Lower lobe of right lung (tissue), 2 donors: Measurements from ENCODE around the gene SCAI. TPM values are rescaled to one million over a fixed set of nuclear protein-coding genes. Genes with fewer than 3 reads are reported as not detected.
"Not testable (repeated sequence)": the region's sequence is repeated elsewhere in the genome, so short reads cannot be mapped to it uniquely, and the experiment has no call there.

Source experiments
- ATAC-seq, 2 donors: fragments of 200-7000 bp; cut with Tn5 transposase; one replicate each; pipeline ENCODE4 v1.9.1; 2020 to 2022; ENCODE audit warnings: mild to moderate bottlenecking in 2 of 2, moderate library complexity in 2 of 2
- DNase-seq: peaks from one replicate; pipeline ENCODE4 v3.0.0-alpha.2; 2020
- H3K27ac ChIP-seq: fragments of 200-600 bp; one replicate; pipeline ENCODE4 v1.8.0; 2022
- H3K27me3 ChIP-seq: fragments of 200-600 bp; one replicate; pipeline ENCODE4 v1.8.0; 2022; ENCODE audit warnings: low read depth
- H3K36me3 ChIP-seq: fragments of 200-600 bp; one replicate; pipeline ENCODE4 v1.8.0; 2022; ENCODE audit warnings: mild to moderate bottlenecking
- H3K4me1 ChIP-seq: fragments of 200-600 bp; one replicate; pipeline ENCODE4 v1.8.0; 2022
- H3K4me3 ChIP-seq: fragments of 200-600 bp; one replicate; pipeline ENCODE4 v1.8.0; 2022; ENCODE audit warnings: mild to moderate bottlenecking
- H3K9me3 ChIP-seq: fragments of 200-600 bp; one replicate; pipeline ENCODE4 v1.8.0; 2022
- intact Hi-C: fragments of 100-400 bp; cut with DNase I; formaldehyde crosslinking; loops from one replicate; pipeline ENCODE4 v1.11.0; 2022
- total RNA-seq: library from RNA; stranded (reverse); fragmentation: NEBNext Ultra II Directional; extraction: Animal tissue kit (Norgen Biotek cat#: 25700); gene quantifications from one replicate; pipeline ENCODE4 v1.2.1, GENCODE V29; 2021
- TF ChIP-seq, protein P1 (sequence below): fragments of 200-600 bp; IDR thresholded peaks from one replicate; pipeline ENCODE4 v1.8.0; 2022; ENCODE audit warnings: antibody characterized with exemption, mild to moderate bottlenecking
- donor health status: DM: no; HTN: yes; CAD: no; lungs with severe emphysema.

SCAI gene
- total RNA-seq, 1 donor from 2014 or later: 22.3 TPM

DNA sequence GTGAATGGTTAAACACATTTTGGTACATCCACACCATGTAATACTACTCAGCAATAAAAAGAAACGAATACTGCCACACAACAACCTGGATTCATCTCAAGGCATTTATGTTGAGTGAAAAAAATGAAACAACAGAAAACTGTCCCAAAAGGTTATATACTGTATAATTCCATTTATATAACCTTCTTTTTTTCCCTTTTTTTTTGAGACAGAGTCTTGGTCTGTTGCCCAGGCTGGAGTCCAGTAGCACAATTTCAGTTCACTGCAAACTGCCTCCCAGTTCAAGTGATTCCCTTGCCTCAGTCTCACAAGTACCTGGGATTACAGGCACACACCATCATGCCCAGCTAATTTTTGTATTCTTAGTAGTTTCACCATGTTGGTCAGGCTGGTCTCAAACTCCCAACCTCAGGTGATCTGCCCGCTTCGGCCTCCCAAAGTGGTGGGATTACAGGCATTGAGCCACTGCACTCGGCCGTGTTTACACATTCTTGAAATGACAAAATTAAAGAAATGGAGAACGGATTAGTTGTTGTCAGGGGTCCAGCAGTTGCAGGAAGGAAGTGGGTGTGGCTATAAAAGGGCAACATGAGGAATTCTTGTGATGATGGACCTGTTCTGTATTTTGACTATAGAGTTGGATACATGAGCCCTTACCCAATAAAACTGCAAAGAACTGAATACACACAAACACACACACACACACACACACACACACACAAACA lies 28.9 kb upstream of the SCAI start:
- Histone ChIP-seq H3K4me3 (no peak overlapping the region), H3K27me3 (no peaks in the 10 kb centered on the region), H3K9me3 (no peaks in the 10 kb centered on the region), H3K27ac (no peak overlapping the region), H3K36me3 (peaks cover 32% of the 10 kb centered on the region), H3K4me1 (peaks cover 22% of the 10 kb centered on the region)
- TF ChIP-seq, protein P1, sequence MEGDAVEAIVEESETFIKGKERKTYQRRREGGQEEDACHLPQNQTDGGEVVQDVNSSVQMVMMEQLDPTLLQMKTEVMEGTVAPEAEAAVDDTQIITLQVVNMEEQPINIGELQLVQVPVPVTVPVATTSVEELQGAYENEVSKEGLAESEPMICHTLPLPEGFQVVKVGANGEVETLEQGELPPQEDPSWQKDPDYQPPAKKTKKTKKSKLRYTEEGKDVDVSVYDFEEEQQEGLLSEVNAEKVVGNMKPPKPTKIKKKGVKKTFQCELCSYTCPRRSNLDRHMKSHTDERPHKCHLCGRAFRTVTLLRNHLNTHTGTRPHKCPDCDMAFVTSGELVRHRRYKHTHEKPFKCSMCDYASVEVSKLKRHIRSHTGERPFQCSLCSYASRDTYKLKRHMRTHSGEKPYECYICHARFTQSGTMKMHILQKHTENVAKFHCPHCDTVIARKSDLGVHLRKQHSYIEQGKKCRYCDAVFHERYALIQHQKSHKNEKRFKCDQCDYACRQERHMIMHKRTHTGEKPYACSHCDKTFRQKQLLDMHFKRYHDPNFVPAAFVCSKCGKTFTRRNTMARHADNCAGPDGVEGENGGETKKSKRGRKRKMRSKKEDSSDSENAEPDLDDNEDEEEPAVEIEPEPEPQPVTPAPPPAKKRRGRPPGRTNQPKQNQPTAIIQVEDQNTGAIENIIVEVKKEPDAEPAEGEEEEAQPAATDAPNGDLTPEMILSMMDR: no peak
- intact Hi-C loops: no loop called here
- ATAC-seq (peak in 1 of 2 donors; percentile 18), DNase-seq (no peak)

DNA sequence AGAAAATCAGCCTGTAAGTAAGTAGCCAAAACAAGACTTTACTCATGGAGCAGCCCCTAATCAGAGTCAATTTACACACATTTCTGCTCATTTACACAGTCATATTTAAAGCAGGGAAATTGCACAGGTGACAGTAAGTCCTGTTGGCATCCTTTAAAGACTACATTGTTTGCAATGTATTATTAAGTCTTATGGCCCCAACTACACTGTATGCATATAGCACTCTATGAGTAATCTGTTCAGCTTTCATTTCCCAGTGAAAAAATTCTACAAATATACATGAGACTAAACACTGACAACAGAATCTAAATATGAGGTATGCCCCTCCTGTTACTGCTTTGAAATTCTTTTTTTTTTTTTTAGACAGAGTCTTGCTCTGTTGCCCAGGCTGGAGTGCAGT lies 26.6 kb upstream of the SCAI start:
- DNase-seq (no peak), ATAC-seq (no peak)
- Histone ChIP-seq H3K36me3 (peaks cover 29% of the 10 kb centered on the region), H3K27ac (no peak overlapping the region), H3K27me3 (no peaks in the 10 kb centered on the region), H3K9me3 (no peaks in the 10 kb centered on the region), H3K4me1 (peaks cover 21% of the 10 kb centered on the region), H3K4me3 (no peak overlapping the region)
- TF ChIP-seq, protein P1: no peak
- intact Hi-C loops: no loop called here

DNA sequence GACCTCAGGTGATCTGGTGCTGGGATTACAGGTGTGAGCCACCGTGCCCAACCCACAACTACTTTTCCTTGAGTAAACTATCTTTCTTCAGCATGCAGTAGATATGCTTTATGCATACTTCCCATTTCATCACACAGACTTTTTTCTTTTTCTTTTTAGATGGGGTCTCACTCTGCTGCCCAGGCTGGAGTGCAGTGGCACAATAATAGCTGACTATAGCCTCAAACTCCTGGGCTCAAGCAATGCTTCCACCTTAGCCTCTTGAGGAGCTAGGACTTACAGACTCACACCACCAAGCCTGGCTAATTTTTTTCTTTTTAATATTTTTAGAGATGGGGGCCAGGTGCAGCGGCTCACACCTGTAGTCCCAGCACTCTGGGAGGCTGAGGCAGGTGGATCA lies 23.4 kb upstream of the SCAI start:
- intact Hi-C loops: no loop called here
- Histone ChIP-seq H3K27ac (no peak overlapping the region), H3K36me3 (peaks cover 33% of the 10 kb centered on the region), H3K27me3 (no peaks in the 10 kb centered on the region), H3K9me3 (no peaks in the 10 kb centered on the region), H3K4me1 (peaks cover 7% of the 10 kb centered on the region), H3K4me3 (no peak overlapping the region)
- DNase-seq (no peak), ATAC-seq (no peak)
- TF ChIP-seq, protein P1: no peak

DNA sequence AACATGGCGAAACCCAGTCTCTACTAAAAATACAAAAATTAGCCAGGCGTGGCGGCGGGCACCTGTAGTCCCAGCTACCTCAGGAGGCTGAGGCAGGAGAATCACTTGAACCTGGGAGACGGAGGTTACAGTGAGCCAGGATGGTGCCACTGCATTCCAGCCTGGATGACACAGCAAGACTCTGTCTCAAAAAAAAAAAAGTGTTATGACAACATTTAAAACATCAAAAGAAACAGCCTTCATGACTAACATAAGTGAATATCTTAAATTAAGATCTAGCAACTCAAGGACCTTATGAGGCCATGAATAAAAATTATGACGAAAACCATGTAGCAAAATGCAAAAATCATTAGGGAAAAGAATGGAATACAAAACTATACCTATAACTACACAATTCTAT lies 19.6 kb upstream of the SCAI start:
- H3K27me3 ChIP-seq, ATAC-seq, DNase-seq, H3K9me3 ChIP-seq, H3K27ac ChIP-seq, H3K4me3 ChIP-seq, intact Hi-C loops: not testable (repeated sequence)
- peaks cover 20% of the 10 kb centered on the region for H3K4me1 ChIP-seq
- peaks cover 12% of the 10 kb centered on the region for H3K36me3 ChIP-seq

DNA sequence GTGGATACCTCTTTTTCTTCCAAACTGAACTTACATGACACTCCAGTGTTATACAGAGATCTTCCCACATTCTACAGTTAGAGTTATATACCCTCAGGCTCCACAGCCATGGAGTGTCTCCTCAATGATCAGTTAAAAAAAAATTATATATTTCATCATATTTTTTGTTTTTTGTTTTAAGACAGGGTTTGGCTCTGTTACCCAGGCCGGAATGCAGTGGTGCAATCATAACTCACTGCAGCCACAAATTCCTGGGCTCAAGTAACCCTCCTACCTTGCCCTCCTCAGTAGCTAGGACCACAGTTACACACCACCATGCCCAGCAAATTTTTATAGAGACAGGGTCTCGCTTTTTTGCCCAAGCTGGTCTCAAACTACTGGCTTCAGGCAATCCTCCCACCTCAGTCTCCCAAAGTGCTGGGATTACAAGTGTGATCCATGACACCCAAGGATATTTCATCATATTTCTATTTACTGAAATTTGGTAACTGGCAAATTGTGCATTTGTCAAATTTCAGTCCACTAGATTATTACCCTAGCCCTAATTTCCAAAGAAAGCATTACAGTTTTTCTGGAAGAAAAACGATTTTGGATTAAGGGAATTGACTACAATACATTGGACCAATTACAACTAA lies 18.1 kb upstream of the SCAI start:
- no peak overlapping the region for H3K4me3 ChIP-seq
- ATAC-seq (peak; percentile 80 to 81), DNase-seq (no peak)
- H3K27ac ChIP-seq: peak overlapping the region; percentile 28
- H3K36me3 ChIP-seq: peaks cover 25% of the 10 kb centered on the region
- intact Hi-C loops: no loop called here
- no peaks in the 10 kb centered on the region for H3K27me3 ChIP-seq
- TF ChIP-seq, protein P1: no peak
- peaks cover 20% of the 10 kb centered on the region for H3K4me1 ChIP-seq
- H3K9me3 ChIP-seq: no peaks in the 10 kb centered on the region

DNA sequence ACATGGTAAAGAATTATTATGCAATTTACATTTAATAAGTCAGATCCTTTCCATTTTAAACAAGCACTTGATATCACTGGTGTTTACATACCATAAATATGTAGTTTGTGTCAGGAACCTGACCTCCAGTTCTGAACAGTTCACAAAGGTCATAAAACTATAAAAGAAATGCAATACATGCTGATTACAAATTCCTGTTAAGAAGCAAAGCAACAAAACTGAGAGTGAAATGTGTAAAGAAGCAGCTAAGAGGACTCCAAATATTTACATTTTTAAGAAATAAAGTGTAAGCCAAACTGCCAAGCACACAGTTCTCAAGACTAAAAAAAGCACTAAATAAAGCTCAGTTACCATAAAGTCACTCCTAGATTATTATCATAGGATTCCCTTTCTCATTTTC lies 17.4 kb upstream of the SCAI start:
- H3K27ac ChIP-seq: no peak overlapping the region
- ATAC-seq: peak in 1 of 2 donors; percentile 57

More for the DNA sequence above, 17.4 kb upstream of the SCAI start:
- Histone ChIP-seq H3K4me3 (no peak overlapping the region), H3K4me1 (peaks cover 20% of the 10 kb centered on the region), H3K36me3 (peaks cover 25% of the 10 kb centered on the region), H3K27me3 (no peaks in the 10 kb centered on the region), H3K9me3 (no peaks in the 10 kb centered on the region)
- TF ChIP-seq, protein P1: no peak
- intact Hi-C loops: no loop called here
- DNase-seq: no peak
